ENCODE measurements around the gene SLX4IP. TPM values are rescaled to one million over a fixed set of nuclear protein-coding genes. Genes with fewer than 3 reads are reported as not detected.
A peak's percentile ranks its signal among the peaks of the same experiment; 100 is the strongest.

SLX4IP gene
- total and polyA plus RNA-seq, 2 of the 13 experiments (the other 11 are each of a cell fraction or from before 2014, with no cell fraction given) = 3.6 to 7.3 TPM

DNA sequence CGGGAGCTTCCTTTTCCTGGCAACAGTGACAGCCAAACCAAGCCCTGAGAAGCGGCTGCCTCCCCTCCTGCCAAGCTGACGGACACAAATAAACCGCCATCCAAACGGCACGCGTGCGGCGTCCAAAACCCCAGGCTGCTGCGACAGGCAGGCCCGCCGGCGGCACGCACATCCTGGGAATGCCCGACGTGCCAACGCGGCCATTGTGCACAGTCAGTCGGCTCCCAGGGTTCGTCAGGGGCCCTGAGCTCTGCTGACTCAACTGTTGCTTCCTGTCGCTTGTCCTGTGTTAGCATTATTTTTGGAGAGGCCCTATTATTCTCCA, 231.9 kb downstream of the SLX4IP start (continued):
- TF ChIP-seq ELF3 (CRISPR knock-in tag; IDR thresholded peaks at IDR 0.05) = no peak
- no peak for TF ChIP-seq EP300 (IDR thresholded peaks at IDR 0.05; ENCODE audit: low read depth in 2 of 2, low read length in 2 of 2)
- TF ChIP-seq EP300 (CRISPR knock-in tag; IDR thresholded peaks at IDR 0.05; ENCODE audit: borderline replicate concordance) = no peak
- TF ChIP-seq, protein P1, sequence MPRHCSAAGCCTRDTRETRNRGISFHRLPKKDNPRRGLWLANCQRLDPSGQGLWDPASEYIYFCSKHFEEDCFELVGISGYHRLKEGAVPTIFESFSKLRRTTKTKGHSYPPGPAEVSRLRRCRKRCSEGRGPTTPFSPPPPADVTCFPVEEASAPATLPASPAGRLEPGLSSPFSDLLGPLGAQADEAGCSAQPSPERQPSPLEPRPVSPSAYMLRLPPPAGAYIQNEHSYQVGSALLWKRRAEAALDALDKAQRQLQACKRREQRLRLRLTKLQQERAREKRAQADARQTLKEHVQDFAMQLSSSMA (CRISPR knock-in tag; IDR thresholded peaks at IDR 0.05) = no peak
- TF ChIP-seq DNMT1 (CRISPR knock-in tag; IDR thresholded peaks at IDR 0.05) = 0 out of 2 replicates have a peak, but pooled peaks have one; percentile 54
- TF ChIP-seq ZNF724P (CRISPR knock-in tag; IDR thresholded peaks at IDR 0.05; ENCODE audit: borderline replicate concordance) = no peak
- TF ChIP-seq ZNF720 (CRISPR knock-in tag; IDR thresholded peaks at IDR 0.05) = no peak
- no peak for TF ChIP-seq TCF7L2 (IDR thresholded peaks at IDR 0.05; ENCODE audit: low read depth, low read length)
- TF ChIP-seq ZNF768 (CRISPR knock-in tag; IDR thresholded peaks at IDR 0.05) = peak; percentile 31; the same call in 1 of the 2 replicates
- no peak for TF ChIP-seq ZNF775 (CRISPR knock-in tag; IDR thresholded peaks at IDR 0.05; ENCODE audit: borderline replicate concordance)
- TF ChIP-seq, protein P2, sequence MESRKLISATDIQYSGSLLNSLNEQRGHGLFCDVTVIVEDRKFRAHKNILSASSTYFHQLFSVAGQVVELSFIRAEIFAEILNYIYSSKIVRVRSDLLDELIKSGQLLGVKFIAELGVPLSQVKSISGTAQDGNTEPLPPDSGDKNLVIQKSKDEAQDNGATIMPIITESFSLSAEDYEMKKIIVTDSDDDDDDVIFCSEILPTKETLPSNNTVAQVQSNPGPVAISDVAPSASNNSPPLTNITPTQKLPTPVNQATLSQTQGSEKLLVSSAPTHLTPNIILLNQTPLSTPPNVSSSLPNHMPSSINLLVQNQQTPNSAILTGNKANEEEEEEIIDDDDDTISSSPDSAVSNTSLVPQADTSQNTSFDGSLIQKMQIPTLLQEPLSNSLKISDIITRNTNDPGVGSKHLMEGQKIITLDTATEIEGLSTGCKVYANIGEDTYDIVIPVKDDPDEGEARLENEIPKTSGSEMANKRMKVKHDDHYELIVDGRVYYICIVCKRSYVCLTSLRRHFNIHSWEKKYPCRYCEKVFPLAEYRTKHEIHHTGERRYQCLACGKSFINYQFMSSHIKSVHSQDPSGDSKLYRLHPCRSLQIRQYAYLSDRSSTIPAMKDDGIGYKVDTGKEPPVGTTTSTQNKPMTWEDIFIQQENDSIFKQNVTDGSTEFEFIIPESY (CRISPR knock-in tag; IDR thresholded peaks at IDR 0.05) = peak; percentile 83
- TF ChIP-seq, protein P3, sequence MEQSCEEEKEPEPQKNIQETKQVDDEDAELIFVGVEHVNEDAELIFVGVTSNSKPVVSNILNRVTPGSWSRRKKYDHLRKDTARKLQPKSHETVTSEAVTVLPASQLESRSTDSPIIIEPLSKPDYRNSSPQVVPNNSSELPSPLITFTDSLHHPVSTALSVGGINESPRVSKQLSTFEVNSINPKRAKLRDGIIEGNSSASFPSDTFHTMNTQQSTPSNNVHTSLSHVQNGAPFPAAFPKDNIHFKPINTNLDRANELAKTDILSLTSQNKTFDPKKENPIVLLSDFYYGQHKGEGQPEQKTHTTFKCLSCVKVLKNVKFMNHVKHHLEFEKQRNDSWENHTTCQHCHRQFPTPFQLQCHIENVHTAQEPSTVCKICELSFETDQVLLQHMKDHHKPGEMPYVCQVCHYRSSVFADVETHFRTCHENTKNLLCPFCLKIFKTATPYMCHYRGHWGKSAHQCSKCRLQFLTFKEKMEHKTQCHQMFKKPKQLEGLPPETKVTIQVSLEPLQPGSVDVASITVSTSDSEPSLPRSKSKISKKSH (CRISPR knock-in tag; IDR thresholded peaks at IDR 0.05; ENCODE audit: borderline replicate concordance) = no peak
- 0 out of 2 replicates have a peak, but pooled peaks have one; percentile 28 for TF ChIP-seq KLF13 (CRISPR knock-in tag; IDR thresholded peaks at IDR 0.05)
- peak; percentile 80 for TF ChIP-seq ZBTB38 (CRISPR knock-in tag; IDR thresholded peaks at IDR 0.05)
- TF ChIP-seq, protein P4, sequence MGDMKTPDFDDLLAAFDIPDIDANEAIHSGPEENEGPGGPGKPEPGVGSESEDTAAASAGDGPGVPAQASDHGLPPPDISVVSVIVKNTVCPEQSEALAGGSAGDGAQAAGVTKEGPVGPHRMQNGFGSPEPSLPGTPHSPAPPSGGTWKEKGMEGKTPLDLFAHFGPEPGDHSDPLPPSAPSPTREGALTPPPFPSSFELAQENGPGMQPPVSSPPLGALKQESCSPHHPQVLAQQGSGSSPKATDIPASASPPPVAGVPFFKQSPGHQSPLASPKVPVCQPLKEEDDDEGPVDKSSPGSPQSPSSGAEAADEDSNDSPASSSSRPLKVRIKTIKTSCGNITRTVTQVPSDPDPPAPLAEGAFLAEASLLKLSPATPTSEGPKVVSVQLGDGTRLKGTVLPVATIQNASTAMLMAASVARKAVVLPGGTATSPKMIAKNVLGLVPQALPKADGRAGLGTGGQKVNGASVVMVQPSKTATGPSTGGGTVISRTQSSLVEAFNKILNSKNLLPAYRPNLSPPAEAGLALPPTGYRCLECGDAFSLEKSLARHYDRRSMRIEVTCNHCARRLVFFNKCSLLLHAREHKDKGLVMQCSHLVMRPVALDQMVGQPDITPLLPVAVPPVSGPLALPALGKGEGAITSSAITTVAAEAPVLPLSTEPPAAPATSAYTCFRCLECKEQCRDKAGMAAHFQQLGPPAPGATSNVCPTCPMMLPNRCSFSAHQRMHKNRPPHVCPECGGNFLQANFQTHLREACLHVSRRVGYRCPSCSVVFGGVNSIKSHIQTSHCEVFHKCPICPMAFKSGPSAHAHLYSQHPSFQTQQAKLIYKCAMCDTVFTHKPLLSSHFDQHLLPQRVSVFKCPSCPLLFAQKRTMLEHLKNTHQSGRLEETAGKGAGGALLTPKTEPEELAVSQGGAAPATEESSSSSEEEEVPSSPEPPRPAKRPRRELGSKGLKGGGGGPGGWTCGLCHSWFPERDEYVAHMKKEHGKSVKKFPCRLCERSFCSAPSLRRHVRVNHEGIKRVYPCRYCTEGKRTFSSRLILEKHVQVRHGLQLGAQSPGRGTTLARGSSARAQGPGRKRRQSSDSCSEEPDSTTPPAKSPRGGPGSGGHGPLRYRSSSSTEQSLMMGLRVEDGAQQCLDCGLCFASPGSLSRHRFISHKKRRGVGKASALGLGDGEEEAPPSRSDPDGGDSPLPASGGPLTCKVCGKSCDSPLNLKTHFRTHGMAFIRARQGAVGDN (CRISPR knock-in tag; IDR thresholded peaks at IDR 0.05) = peak; percentile 34; the same call in 1 of the 2 replicates
